GM18867 (cell line): ENCODE results near the gene LAMB2.

Experiments
- ATAC-seq: cut with Tn5 transposase; IDR thresholded peaks from one replicate; pipeline ENCODE4 v1.9.1; 2021; ENCODE audit warnings: mild to moderate bottlenecking, moderate library complexity; ENCODE audit not compliant: unreplicated experiment

LAMB2 gene

GRCh38 chr3:49161808-49162530 is 29.1 kb upstream of the LAMB2 start:
- no peak for ATAC-seq

DNA sequence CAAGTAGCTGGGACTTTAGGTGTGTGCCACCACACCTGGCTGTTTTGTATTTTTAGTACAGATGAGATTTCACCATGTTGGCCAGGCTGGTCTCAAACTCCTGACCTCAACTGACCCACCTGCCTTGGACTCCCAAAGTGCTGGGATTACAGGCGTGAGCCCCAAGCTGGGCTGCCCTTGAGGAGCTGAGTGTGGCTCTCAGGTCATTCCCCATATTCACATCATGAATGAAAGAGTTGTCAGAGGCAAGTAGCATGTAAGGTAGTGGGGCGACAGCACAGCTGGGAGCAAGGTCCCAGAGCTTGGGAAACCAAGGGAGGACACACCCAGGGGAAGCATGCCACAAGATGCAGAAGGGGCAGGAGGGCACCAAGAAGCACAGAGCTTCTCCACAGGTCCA is 28.3 kb upstream of the LAMB2 start:
- ATAC-seq, result no peak

- ATAC-seq, result no peak
Observed at GRCh38 chr3:49158792-49159191, 25.9 kb upstream of the LAMB2 start.

DNA sequence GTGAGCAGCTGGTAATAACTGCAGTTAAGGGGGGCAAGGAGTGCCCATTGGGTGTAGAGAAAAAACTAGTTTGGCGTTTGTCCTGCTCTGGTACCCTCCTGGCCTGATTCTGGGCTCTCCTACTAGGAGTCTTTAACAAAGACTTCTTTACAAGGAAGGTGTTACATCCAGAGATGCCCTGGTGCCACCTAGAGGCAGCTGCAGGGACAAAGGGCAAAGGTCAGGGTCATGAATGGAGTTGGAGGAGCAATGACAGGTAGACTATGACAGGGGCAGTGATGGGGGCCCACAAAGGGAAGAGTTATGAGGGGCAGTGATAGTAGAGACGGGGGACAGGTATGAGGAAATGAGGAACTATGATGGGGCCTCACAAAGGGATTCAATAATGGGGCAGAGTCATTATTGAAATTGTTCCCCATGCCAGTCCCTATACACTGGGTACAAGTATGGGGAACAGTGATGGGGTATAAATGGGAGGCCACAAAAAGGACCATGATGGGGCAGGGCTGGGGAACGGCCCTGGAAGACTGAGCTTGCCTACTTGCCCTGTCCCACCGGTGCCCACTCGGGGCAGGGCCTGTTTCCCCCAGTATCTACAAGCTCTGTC is 25.4 kb upstream of the LAMB2 start:
- no peak for ATAC-seq

DNA sequence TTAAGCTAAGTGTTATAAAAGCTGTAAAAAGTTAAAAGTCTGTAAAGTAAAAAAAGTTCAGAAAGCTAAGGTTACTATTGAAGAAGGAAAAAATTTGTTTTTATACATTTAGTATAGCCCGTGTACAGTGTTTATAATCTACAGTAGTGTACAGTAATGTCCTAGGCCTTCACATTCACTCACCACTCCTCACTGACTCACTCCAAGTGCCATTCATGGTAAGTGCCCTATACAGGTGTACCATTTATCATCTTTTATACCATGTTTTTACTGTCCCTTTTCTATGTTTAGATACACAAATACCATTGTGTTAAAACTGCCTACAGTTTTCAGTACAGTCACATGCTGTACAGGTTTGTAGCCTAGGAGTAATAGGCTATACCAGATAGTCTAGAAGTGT is 24.4 kb upstream of the LAMB2 start:
- no peak for ATAC-seq

DNA sequence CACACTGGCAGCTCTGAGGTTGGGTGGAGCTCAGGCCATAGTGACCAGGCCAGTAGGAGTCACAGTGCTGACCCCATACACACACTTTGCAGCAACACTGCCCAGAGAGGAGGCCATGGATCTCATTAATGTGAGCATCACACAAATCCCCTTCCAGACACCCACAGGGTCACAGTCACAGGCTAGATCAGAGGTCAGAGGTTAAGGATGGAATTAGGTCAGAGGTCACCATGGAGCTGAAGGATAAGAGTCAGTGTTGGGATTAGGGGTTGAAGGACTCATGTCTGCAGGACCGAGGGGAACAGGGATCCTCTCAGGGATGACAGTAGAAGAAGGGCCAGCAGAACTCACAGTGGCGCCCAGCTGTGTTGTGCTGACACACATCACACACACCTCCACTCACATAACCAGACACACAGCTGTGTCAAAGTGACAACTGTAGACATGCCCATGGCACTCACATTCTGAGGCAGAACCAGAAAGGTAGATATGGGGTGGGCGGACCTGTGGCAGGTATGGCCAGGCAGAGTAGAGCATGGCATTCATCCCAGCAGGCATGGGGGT is 20.6 kb upstream of the LAMB2 start:
- ATAC-seq, result no peak

GRCh38 chr3:49151610-49152009 is 18.8 kb upstream of the LAMB2 start:
- ATAC-seq, result no peak

DNA sequence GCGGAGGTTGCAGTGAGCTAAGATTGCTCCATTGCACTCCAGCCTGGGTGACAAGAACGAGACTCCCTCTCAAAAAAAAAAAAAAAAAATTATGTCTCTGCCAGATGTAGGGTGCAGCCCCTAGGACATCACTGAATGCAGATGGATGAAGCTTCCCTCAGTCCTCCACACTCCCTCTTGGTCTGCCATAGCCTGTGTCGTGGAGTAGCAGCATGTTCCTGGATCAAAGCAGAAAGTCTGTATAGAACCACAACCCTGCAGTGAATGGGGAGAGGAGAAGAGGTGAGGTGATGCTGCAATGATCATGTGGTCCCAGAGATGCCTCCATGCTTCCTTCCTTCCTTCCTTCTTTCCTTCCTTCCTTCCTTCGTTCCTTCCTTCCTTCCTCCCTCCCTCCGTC is 15.3 kb upstream of the LAMB2 start:
- no peak for ATAC-seq

- no peak for ATAC-seq
Observed at GRCh38 chr3:49140080-49140479, 7.2 kb upstream of the LAMB2 start.

- no peak for ATAC-seq
Observed at GRCh38 chr3:49135499-49135898, 2.6 kb upstream of the LAMB2 start.

DNA sequence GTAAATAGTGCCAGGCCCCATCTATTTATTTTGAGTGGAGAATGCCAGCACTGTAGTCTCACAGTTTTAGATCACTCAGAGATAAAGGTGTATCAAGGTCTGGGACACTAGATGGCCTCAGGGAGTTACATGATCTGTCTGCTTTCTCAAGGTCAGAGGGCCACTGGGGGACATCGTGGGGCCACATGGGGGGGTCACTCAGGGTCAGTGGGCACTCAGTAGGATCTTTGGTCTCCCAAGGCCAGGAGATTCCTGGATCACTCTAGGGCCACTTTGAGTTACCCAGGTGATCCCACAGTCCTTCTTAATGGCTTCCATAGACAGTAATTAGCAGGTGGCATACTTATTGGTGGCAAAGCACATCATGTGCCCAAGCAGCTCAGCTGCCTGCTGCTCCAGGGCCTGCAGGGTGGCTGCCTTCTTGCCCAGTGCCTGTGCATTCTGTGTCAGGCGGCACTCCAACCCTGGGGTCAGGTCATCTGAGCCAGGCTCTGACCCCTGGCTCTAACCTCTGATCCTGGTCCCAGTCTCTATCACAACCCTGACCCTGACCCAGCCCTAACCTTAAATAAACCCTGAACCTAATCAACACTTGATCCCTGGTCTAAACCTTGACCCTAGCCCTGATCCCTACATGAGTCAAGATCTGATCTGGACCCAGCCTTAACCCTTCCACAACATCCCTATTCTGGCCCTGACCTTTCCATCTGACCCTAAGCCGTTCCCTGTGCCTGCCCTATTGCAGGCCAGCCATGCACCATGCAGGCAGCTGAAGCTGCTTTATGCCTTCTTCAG is 1.8 kb upstream of the LAMB2 start:
- no peak for ATAC-seq

GRCh38 chr3:49133226-49133951 is 539 bp upstream of the LAMB2 start:
- ATAC-seq, result no peak

DNA sequence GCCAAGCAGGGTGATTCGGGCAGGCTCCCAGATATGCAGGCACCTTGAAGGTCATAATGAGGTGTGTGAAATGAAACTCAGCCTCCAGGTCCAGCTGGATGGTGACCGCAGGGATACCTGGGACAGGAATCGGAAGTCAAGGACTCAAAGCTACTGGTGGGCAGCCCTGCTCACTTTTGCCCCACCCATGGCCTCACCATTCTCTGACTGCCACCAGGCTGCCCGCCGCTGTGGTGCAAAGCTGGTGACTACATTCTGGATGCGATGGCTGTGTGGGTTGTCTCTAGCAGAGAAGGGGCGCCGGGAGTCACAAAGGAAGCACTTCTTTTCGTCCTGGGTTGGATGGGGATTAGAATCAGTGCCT is 795 bp downstream of the LAMB2 start:
- ATAC-seq, result no peak

GRCh38 chr3:49131576-49131975 is 1.3 kb downstream of the LAMB2 start:
- ATAC-seq, result no peak

GRCh38 chr3:49131040-49131439 is 1.8 kb downstream of the LAMB2 start:
- no peak for ATAC-seq

DNA sequence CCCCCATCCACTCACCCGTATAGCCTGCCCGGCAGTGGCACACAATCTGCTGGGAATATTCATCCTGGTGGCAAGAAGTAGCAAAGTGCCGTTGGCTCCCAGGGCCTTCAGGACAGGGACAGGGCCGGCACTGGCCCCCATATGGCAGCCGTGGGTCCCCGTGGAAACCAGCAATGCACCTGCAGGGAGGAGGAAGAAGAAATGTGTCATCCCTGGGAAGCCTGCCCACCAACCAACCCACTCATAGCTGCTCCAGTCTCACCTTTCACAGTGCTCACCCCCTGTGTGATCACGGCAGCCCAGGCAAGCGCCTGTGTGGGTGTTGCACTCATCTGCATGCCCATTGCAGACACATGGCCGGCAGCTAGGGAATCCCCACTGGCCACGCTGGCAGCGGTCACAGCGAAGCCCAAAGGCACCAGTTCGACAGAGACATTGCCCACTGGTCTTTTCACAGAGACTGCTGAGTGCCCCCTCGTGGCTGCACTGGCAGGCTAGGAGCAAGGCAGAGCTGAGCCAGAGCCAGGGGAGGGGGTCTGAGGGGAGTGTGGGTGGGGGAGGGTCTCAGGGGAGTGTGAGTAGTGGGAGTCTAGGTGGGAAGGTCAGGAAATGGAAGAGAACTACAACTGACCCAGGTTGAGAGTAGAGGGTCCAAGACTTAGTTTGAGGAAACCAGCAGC is 7.7 kb downstream of the LAMB2 start:
- no peak for ATAC-seq

GRCh38 chr3:49124203-49124602 is 8.6 kb downstream of the LAMB2 start:
- ATAC-seq, result no peak

- ATAC-seq, result no peak
Observed at GRCh38 chr3:49123687-49124086, 9.2 kb downstream of the LAMB2 start.

- no peak for ATAC-seq
Observed at GRCh38 chr3:49122886-49123545, 9.8 kb downstream of the LAMB2 start.

DNA sequence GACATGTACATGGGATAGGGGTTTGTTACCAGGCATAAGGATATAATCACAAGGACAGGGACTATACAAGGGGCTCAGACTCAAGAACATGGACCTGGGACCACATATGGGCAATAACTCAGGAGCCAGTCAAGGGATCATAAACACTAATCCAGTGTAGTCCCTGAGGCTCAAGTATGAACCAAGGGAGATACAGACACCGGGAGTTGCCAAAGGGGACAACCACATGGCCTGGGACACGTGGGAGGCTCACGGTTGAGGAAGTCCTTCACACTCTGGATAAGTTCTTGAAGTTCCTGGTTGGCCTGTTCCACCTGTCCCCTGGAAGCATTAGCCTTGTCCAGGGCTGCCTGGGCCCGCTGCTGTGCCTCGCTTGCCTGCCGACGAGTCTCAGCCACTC is 10.4 kb downstream of the LAMB2 start:
- no peak for ATAC-seq
